Activated CD4-positive, alpha-beta T cell treated with anti-CD3 and anti-CD28 coated beads for 36 hours (primary cell): Measurements from ENCODE around the gene MT1M. TPM values are rescaled to one million over a fixed set of nuclear protein-coding genes. Genes with fewer than 3 reads are reported as not detected.
A peak's percentile ranks its signal among the peaks of the same experiment; 100 is the strongest.
"Not testable (repeated sequence)": the region's sequence is repeated elsewhere in the genome, so short reads cannot be mapped to it uniquely, and the experiment has no call there.

Experiments
- ATAC-seq: fragments of 200-7000 bp; cut with Tn5 transposase; one replicate; pipeline ENCODE4 v1.10.0; 2021; ENCODE audit warnings: mild to moderate bottlenecking, moderate library complexity
- CTCF ChIA-PET: fragments of 350-600 bp; sonication (Branson Sonifier 250); formaldehyde crosslinking; loops from one replicate; lab custom pipeline; 2021; ENCODE audit warnings: antibody characterized with exemption; lab: Charles Lee
- POLR2A ChIA-PET: fragments of 350-600 bp; sonication (Branson Sonifier 250); formaldehyde crosslinking; loops from one replicate; lab custom pipeline; 2021; ENCODE audit warnings: antibody characterized with exemption, inconsistent platforms; lab: Charles Lee
- DNase-seq: peaks from one replicate; pipeline ENCODE4 v3.0.0-alpha.2; 2020
- H3K27ac Mint-ChIP-seq: one replicate; pipeline ENCODE4 v1.8.0; 2021; ENCODE audit warnings: mixed read lengths
- H3K27me3 Mint-ChIP-seq: one replicate; pipeline ENCODE4 v1.8.0; 2021; ENCODE audit warnings: mixed read lengths
- H3K36me3 Mint-ChIP-seq: one replicate; pipeline ENCODE4 v1.8.0; 2021; ENCODE audit warnings: low read depth, mixed read lengths
- H3K4me1 Mint-ChIP-seq: one replicate; pipeline ENCODE4 v1.8.0; 2021; ENCODE audit warnings: mixed read lengths
- H3K4me3 Mint-ChIP-seq: one replicate; pipeline ENCODE4 v1.8.0; 2021; ENCODE audit warnings: mild to moderate bottlenecking, moderate library complexity, mixed read lengths
- H3K9me3 Mint-ChIP-seq: one replicate; pipeline ENCODE4 v1.8.0; 2021; ENCODE audit warnings: low read depth, mixed read lengths
- intact Hi-C, 2 experiments: fragments of 100-400 bp; cut with DNase I in 1 of 2; cut with micrococcal nuclease in 1 of 2; formaldehyde crosslinking; loops; one replicate each; pipeline versions ENCODE4 v1.14.2 to v1.15.1; 2022 to 2024; cut with DNase I, micrococcal nuclease
- total RNA-seq, 2 experiments: library from RNA; stranded (reverse); gene quantifications; one replicate each; pipeline ENCODE4 v1.2.3, GENCODE V29; 2021

MT1M gene
- total RNA-seq, 2 experiments from 2014 or later, result not detected

DNA sequence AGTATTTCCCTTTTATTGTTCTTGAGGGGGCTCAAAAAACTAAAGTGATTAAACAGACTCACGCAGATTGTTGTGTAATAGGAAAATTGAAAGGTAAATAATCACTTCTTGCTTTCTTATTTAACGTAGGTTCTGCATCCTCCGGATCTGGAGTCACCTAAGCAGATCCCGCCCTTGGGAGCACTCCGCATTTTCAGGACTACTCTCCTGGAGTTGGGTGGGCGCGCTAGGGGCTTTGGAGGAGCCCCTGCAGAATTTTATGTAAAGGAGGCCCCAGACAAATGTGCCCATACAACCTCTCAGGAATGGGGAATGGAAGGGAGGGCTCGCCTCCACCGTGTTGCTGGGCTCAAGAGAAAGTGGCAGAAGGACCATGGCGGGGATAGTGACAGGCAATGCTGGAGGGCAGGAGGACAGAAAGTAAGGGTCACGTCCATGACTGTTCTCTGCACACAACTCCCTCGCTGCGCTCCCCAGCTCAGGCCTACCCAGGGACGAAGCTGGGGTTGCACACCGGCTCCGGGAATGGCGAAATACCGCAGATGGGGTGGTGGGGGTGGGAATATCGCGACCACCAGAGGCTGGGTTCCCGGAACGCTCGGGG lies 15.7 kb upstream of the MT1M start:
- no peak for ATAC-seq
- Mint-ChIP-seq H3K27me3 (peaks cover 11% of the 10 kb centered on the region), H3K27ac (no peak overlapping the region), H3K36me3 (no peaks in the 10 kb centered on the region), H3K4me3 (peak overlapping the region; percentile 61), H3K4me1 (peaks cover 52% of the 10 kb centered on the region), H3K9me3 (no peaks in the 10 kb centered on the region)
- ChIA-PET CTCF (interaction anchor here (0.8 kb wide), 1 partner anchor 85 kb away, joined by 3 read pairs; no protein-coding TSS in a partner anchor), POLR2A (interaction anchor here (0.6 to 1.6 kb wide), 5 partner anchors 8 to 97 kb away, joined by 3 to 5 read pairs (median 4); partner anchors contain the start of genes MT1E and MT2A)
- DNase-seq, result no peak
- intact Hi-C loops, result loop anchor here in 1 of 2 experiments (10.0 kb wide), 1 partner anchor 568 kb away; the partner anchor contains the start of genes PSME3IP1 and RSPRY1

DNA sequence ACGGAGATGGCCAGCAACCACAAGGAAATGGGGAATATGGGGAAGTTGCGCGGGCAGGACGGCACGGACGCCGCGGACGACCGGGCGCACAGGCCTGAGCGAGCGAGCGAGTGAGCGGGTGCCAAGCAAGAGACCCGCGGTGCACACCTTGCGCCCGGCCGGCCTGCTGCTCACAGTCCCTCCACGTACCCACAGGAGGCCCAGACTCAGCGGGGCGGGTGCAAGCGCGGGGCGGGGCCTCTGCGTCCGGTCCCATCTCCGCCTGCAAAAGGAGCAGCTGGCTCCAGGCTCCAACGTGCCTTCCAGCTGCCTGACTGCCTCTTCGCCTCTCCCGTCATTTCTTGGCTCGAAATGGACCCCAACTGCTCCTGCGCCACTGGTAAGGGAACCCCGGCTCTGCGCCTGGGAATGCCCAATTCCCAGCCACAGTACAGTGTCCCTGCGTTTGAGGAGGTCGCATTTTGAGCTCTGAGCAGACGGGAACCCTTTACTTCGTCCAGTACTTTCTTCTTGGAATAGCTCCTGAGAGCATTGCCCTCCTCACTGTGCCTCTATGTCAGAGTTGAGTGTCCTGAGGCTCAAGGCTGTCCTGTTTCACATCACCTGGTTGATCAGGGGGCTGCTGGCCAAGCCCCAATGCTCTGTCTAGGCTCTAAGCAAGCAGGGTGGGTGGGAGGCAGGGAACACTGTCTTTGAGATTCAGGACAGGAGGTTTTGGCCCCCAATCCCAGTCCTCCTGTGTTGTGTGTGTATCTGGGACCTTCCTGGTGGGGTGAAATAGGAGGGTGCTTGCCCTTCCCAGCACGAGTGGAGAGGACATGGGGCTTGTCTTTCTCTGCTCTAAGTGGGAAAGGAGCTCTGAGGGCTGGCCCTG lies 15.0 kb upstream of the MT1M start:
- POLR2A ChIA-PET, result interaction anchor here (0.6 to 1.6 kb wide), 5 partner anchors 8 to 98 kb away, joined by 3 to 5 read pairs (median 4); partner anchors contain the start of genes MT1E and MT2A
- Mint-ChIP-seq H3K36me3 (no peaks in the 10 kb centered on the region), H3K9me3 (no peaks in the 10 kb centered on the region), H3K27me3 (peaks cover 11% of the 10 kb centered on the region), H3K4me1 (peaks cover 45% of the 10 kb centered on the region), H3K27ac (no peak overlapping the region), H3K4me3 (peak overlapping the region; percentile 61)
- intact Hi-C loops, result loop anchor here in 1 of 2 experiments (10.0 kb wide), 1 partner anchor 567 kb away; the partner anchor contains the start of genes PSME3IP1 and RSPRY1
- ATAC-seq (peak; percentile 69), DNase-seq (peak; percentile 83)
- CTCF ChIA-PET, result interaction anchor here (0.7 to 1.2 kb wide), 5 partner anchors 8 to 84 kb away, joined by 3 to 4 read pairs (median 3); partner anchors contain the start of gene MT2A

DNA sequence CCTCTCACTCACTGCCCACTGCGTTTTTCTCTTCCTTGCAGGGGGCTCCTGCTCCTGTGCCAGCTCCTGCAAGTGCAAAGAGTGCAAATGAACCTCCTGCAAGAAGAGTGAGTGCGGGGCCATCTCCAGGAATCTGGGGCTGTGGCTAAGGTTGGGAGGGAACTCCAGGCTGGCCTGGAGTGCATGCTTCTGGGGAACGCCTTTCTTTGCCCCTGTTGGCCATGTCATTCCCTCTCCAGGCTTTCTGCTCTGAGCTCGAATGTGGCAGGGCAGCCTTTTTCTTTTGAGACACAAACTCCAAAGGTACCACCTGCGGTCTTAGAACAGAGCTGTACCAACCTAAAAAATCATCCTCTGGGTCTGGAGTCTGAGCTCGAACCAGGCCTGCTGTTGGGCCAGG lies 14.3 kb upstream of the MT1M start:
- Mint-ChIP-seq H3K4me3 (peak overlapping the region; percentile 61), H3K27ac (no peak overlapping the region), H3K36me3 (no peaks in the 10 kb centered on the region), H3K27me3 (peaks cover 11% of the 10 kb centered on the region), H3K9me3 (no peaks in the 10 kb centered on the region), H3K4me1 (peaks cover 41% of the 10 kb centered on the region)
- no peak for DNase-seq
- intact Hi-C loops, result loop anchor here in 1 of 2 experiments (10.0 kb wide), 1 partner anchor 567 kb away; the partner anchor contains the start of genes PSME3IP1 and RSPRY1
- ATAC-seq, result no peak
- POLR2A ChIA-PET, result interaction anchor here (1.1 to 1.6 kb wide), 2 partner anchors 7 to 10 kb away, joined by 4 to 5 read pairs; partner anchors contain the start of genes MT1E and MT2A
- CTCF ChIA-PET, result interaction anchor here (0.7 to 1.2 kb wide), 4 partner anchors 9 to 17 kb away, joined by 3 to 4 read pairs (median 3); partner anchors contain the start of gene MT2A

DNA sequence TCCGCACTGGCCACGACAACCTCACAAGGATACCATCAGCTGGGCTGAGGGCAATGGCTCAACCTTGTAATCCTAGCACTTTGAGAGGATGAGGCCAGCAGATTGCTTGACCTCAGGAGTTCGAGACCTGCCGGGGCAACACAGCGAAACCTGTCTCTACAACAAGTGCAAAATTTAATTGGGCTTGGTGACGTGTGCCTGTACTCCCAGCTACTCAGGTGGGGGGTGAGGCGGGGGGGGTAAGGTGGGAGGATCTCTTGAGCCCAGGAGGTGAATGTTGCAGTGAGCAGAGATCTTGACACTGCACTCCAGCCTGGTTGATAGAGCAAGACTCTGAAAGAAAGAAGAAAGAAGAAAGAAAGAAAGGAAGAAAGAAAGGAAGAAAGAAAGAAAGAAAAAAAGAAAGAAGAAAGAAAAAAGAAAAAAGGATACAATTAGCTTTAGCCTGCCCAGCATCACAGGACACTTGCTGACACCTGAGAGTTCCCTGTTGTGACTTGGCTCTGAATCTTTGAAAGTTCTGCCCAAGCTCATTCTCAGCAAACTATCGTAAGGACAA lies 12.0 kb upstream of the MT1M start:
- POLR2A ChIA-PET, result no interaction called here
- DNase-seq (no peak), ATAC-seq (no peak)
- intact Hi-C loops, result no loop called here
- no peaks in the 10 kb centered on the region for H3K9me3 Mint-ChIP-seq
- no peak overlapping the region for H3K27ac Mint-ChIP-seq
- peaks cover 19% of the 10 kb centered on the region for H3K27me3 Mint-ChIP-seq
- H3K4me3 Mint-ChIP-seq, result no peak overlapping the region
- no peaks in the 10 kb centered on the region for H3K36me3 Mint-ChIP-seq
- CTCF ChIA-PET, result interaction anchor here (0.7 to 0.9 kb wide), 2 partner anchors 8 to 317 kb away, joined by 3 read pairs; no protein-coding TSS in a partner anchor
- peaks cover 25% of the 10 kb centered on the region for H3K4me1 Mint-ChIP-seq

DNA sequence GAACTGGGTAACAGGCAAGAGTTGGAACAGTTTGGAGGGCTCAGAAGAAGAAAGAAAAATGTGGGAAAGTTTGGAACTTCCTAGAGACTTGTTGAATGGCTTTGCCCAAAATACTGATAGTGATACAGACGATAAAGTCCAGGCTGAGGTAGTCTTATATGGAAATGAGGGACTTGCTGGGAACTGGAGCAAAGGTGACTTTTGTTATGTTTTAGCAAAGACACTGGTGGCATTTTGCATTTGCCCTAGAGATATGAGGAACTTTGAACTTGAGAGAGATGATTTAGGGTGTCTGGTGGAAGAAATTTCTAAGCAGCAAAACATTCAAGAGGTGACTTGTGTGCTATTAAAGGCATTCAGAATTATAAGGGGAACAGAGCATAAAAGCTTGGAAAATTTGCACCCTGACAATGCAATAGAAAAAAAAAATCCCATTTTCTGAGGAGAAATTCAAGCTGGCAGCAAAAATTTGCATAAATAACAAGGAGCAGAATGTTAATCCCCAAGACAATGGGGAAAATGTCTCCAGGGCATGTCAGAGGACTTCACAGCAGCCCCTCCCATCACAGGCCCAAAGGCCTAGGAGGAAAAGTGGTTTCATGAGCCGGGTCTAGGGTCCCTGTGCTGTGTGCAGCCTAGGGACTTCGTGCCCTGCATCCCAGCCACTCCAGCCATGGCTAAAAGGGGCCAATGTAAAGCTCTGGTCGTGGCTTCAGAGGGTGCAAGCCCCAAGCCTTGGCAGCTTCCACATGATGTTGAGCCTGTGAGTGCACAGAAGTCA lies 10.6 kb upstream of the MT1M start:
- H3K9me3 Mint-ChIP-seq, H3K36me3 Mint-ChIP-seq, H3K4me3 Mint-ChIP-seq, intact Hi-C loops, POLR2A ChIA-PET, ATAC-seq, H3K27ac Mint-ChIP-seq, DNase-seq: not testable (repeated sequence)
- Mint-ChIP-seq H3K4me1 (peaks cover 23% of the 10 kb centered on the region), H3K27me3 (peaks cover 27% of the 10 kb centered on the region)
- CTCF ChIA-PET, result interaction anchor here (0.6 to 1.1 kb wide), 3 partner anchors 13 to 106 kb away, joined by 3 to 5 read pairs (median 3); no protein-coding TSS in a partner anchor

DNA sequence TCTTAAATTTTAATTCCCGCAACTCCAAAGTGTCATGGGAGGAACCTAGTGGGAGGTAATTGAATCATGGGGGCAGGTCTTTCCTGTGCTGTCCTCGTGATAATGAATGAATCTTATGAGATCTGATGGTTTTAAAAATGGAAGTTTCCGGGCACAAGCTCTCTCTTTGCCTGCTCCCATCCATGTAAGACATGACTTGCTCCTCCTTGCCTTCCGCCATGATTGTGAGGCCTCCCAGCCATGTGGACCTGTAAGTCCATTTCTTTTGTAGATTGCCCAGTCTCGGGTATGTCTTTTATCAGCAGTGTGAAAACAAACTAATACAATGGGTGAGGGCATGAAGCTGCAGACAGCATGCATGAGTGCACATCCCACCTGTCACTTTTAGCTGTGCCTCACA lies 9.3 kb upstream of the MT1M start:
- H3K9me3 Mint-ChIP-seq, DNase-seq, H3K27ac Mint-ChIP-seq, intact Hi-C loops, H3K36me3 Mint-ChIP-seq, H3K4me3 Mint-ChIP-seq, ATAC-seq: not testable (repeated sequence)
- CTCF ChIA-PET, result interaction anchor here (1.0 to 1.7 kb wide), 5 partner anchors 9 to 81 kb away, joined by 3 to 6 read pairs (median 4); no protein-coding TSS in a partner anchor
- POLR2A ChIA-PET, result interaction anchor here (0.6 to 1.1 kb wide), 3 partner anchors 13 to 563 kb away, joined by 3 to 4 read pairs (median 3); partner anchors contain the start of genes PSME3IP1 and RSPRY1
- Mint-ChIP-seq H3K27me3 (peaks cover 25% of the 10 kb centered on the region), H3K4me1 (peaks cover 14% of the 10 kb centered on the region)

DNA sequence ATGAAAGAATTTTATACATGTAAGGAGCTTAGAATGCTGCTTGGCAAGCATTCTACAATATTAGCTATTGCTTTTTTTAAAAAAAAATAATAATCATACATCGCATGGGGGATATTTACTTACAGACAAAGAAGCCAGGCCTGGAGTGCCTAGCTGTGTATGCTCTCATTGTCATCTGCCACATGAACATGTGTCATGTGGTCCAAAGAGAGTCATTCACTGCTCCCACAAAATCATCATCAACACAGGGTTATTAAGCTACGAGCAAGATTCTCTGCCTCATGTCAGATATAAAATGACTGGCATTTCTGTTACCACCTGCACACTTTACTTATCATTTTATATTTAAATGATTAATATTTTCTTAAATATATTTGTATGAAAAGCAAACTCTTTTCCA lies 8.8 kb upstream of the MT1M start:
- POLR2A ChIA-PET, result interaction anchor here (0.6 to 1.1 kb wide), 3 partner anchors 13 to 562 kb away, joined by 3 to 4 read pairs (median 3); partner anchors contain the start of genes PSME3IP1 and RSPRY1
- Mint-ChIP-seq H3K27ac (no peak overlapping the region), H3K36me3 (no peaks in the 10 kb centered on the region), H3K4me1 (peaks cover 14% of the 10 kb centered on the region), H3K9me3 (no peaks in the 10 kb centered on the region), H3K4me3 (no peak overlapping the region), H3K27me3 (peaks cover 23% of the 10 kb centered on the region)
- CTCF ChIA-PET, result interaction anchor here (0.7 to 1.7 kb wide), 6 partner anchors 9 to 80 kb away, joined by 3 to 6 read pairs (median 4); no protein-coding TSS in a partner anchor
- intact Hi-C loops, result loop anchor here in 1 of 2 experiments (2.0 kb wide), 2 partner anchors 19 to 45 kb away; partner anchors contain the start of genes MT1G and MT1H
- no peak for ATAC-seq
- DNase-seq, result no peak

DNA sequence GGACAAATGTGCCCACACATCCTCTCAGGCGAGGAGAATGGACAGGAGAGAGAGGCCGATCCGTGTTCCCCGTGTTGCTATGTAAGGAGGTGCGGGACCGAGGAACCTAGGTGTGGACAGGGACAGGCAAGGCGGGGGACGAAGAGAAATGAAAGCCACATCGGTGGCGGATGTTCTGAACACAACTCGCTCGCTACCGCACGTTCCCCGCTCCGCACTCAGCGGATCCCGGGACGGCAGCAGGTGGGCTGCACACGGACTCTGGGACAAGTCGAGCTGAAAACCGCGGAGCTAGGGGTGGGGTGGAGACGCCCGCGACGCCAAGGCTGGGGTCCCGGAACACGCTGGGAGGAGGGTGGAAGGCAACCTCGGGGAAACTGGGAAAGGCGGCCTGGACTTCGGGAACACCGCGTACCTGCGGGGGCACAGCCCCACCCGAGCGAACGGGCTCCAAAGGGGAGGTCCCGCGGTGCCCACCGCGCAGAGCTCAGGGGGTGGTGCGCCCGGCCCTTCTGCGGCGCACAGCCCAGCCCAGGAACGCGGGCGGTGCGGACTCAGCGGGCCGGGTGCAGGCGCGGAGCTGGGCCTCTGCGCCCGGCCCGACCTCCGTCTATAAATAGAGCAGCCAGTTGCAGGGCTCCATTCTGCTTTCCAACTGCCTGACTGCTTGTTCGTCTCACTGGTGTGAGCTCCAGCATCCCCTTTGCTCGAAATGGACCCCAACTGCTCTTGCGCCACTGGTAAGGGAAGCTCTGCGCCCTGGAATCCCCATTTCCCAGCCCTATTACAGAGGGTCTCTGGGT lies 7.1 kb upstream of the MT1M start, which contains the start of gene MT1E:
MT1E (plus strand) TSS at position 642 of the 803 bp plus-strand sequence; CDS start at position 713, 71 bp downstream.
- Mint-ChIP-seq H3K27ac (peak within 1 kb of the TSS; percentile 79), H3K4me1 (peaks cover 14% of the 10 kb centered on the region), H3K9me3 (no peaks in the 10 kb centered on the region), H3K27me3 (peaks cover 26% of the 10 kb centered on the region), H3K36me3 (no peaks in the 10 kb centered on the region), H3K4me3 (peak within 1 kb of the TSS; percentile 71)
- ATAC-seq, result peak; percentile 88
- ChIA-PET POLR2A (interaction anchor here (0.7 to 3.0 kb wide), 8 partner anchors 8 to 57 kb away, joined by 3 to 31 read pairs (median 5); partner anchors contain the start of genes MT1F, MT1X and MT2A), CTCF (interaction anchor here (0.6 to 1.2 kb wide), 6 partner anchors 10 to 37 kb away, joined by 3 to 9 read pairs (median 5); partner anchors contain the start of gene MT2A)
- peak; percentile 82 for DNase-seq
- intact Hi-C loops, result loop anchor here (1.0 to 2.0 kb wide), 7 partner anchors 16 to 57 kb away; partner anchors contain the start of genes MT1F (in 1 of the 2), MT1G (in 1 of the 2), MT1H (in 1 of the 2) and MT1X (in 1 of the 2)
